Activated CD4-positive, alpha-beta memory T cell treated with anti-CD3 and anti-CD28 coated beads for 36 hours (primary cell): ENCODE data around the gene CDK5. TPM values are rescaled to one million over a fixed set of nuclear protein-coding genes. Genes with fewer than 3 reads are reported as not detected.

ENCODE experiments used
- CTCF ChIA-PET: fragments of 350-600 bp; sonication (Branson Sonifier 250); formaldehyde crosslinking; loops from one replicate; lab custom pipeline; 2021; ENCODE audit warnings: antibody characterized with exemption, inconsistent platforms; lab: Charles Lee
- POLR2A ChIA-PET: fragments of 350-600 bp; sonication (Branson Sonifier 250); formaldehyde crosslinking; loops from one replicate; lab custom pipeline; 2021; ENCODE audit warnings: antibody characterized with exemption; lab: Charles Lee
- DNase-seq: peaks from one replicate; pipeline ENCODE4 v3.0.0-alpha.2; 2020
- H3K27ac Mint-ChIP-seq: one replicate; pipeline ENCODE4 v1.8.0; 2021; ENCODE audit warnings: mixed read lengths
- H3K27me3 Mint-ChIP-seq: one replicate; pipeline ENCODE4 v1.8.0; 2021; ENCODE audit warnings: mixed read lengths
- H3K36me3 Mint-ChIP-seq: one replicate; pipeline ENCODE4 v1.8.0; 2021; ENCODE audit warnings: mixed read lengths
- H3K4me1 Mint-ChIP-seq: one replicate; pipeline ENCODE4 v1.8.0; 2021; ENCODE audit warnings: low read depth, mixed read lengths
- H3K4me3 Mint-ChIP-seq: one replicate; pipeline ENCODE4 v1.8.0; 2021; ENCODE audit warnings: mild to moderate bottlenecking, mixed read lengths
- H3K9me3 Mint-ChIP-seq: one replicate; pipeline ENCODE4 v1.8.0; 2021; ENCODE audit warnings: mixed read lengths
- intact Hi-C: fragments of 100-400 bp; cut with micrococcal nuclease; formaldehyde crosslinking; loops from one replicate; pipeline ENCODE4 v1.15.1; 2023
- total RNA-seq, 2 experiments: library from RNA; stranded (reverse); gene quantifications; one replicate each; pipeline ENCODE4 v1.2.3, GENCODE V29; 2021

Gene CDK5
- 10 to 100 TPM; 12.8 to 14.1 TPM for total RNA-seq

DNA sequence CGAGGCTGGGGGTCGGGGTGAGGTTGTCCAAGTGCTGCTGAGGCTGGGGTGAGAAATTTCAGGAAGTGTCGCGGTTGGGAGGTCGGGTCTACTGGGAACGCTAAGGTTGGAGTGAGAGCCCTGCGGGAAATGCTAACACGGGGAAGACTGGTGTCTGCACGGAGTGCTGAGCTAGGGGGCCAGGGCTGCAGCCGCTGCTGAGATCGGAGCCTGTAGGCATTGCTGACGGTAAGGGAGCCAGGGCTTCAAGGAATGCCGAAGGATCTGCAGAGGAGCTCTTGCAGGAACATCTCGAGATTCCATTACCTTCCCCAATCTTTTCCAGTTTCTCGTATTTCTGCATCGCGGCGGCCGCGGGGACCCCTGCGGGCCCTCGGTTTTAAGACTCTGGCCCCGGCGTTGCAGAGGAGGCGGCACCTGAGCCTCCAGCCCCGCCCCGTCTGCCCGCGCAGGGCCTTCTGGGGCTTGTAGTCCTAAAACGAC lies at the start of gene CDK5:
Gene CDK5 (minus strand): TSS at position 392 of the 483 bp plus-strand sequence. CDS start 49 bp downstream, at position 343.
- CTCF ChIA-PET = no interaction called here
- intact Hi-C loops = loop anchor here (10.0 kb wide), 1 partner anchor 297 kb away; no protein-coding TSS in a partner anchor
- POLR2A ChIA-PET = interaction anchor here (0.5 to 1.0 kb wide), 2 partner anchors 26 to 170 kb away, joined by 3 read pairs; partner anchors contain the start of genes ABCF2 and TMUB1
- no peaks in the 10 kb centered on the region for H3K9me3 Mint-ChIP-seq
- H3K27ac Mint-ChIP-seq = peak within 1 kb of the TSS; percentile 89
- no peak for DNase-seq
- peaks cover 1% of the 10 kb centered on the region for H3K36me3 Mint-ChIP-seq
- no peaks in the 10 kb centered on the region for H3K27me3 Mint-ChIP-seq
- H3K4me1 Mint-ChIP-seq = peaks cover 26% of the 10 kb centered on the region
- H3K4me3 Mint-ChIP-seq = peak within 1 kb of the TSS; percentile 89

DNA sequence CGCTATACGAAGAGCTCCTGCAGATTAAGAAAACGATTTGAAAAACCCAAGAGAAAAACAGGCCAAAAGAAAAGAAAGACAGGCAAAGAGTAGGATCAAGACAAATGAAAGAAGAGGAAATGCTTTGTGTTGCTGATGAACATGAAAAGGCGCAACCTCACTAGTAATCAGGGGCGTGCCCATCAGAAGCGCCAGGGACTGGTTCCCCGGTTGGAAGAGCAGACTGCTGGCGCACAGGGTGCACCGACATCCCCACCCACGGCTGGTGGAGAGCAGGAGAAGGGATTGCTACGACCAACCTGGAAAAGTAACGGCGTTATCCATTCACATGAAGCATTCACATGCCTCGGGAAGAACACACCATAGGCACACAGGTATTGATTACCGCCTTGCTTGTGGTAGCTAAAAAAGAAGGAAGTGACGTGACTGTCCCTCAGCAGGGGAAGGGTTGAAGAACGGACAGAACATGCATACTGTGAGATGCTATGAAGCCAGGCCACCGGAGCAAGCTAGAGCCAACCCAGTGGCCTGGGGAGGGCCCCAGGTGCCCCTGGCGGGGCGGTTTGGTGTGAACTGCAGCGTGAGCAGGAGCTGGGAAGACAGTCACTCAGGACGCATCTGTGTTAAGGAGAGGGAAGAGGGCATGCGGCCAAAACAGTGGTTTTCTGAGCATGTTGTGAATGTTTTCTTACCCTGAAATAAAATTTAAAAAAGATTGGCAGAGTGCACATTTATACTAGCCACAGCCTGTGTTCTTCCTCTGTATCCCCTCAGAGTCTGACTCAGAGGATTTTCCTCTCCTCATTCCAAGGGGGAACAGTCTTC lies 46.9 kb upstream of the CDK5 start:
- DNase-seq = no peak
- no peak overlapping the region for H3K27ac Mint-ChIP-seq
- intact Hi-C loops = no loop called here
- no peaks in the 10 kb centered on the region for H3K27me3 Mint-ChIP-seq
- CTCF ChIA-PET = interaction anchor here (0.8 to 1.0 kb wide), 2 partner anchors 44 to 47 kb away, joined by 3 to 4 read pairs; no protein-coding TSS in a partner anchor
- H3K36me3 Mint-ChIP-seq = no peaks in the 10 kb centered on the region
- no peak overlapping the region for H3K4me3 Mint-ChIP-seq
- POLR2A ChIA-PET = no interaction called here
- no peaks in the 10 kb centered on the region for H3K4me1 Mint-ChIP-seq
- H3K9me3 Mint-ChIP-seq = no peaks in the 10 kb centered on the region

DNA sequence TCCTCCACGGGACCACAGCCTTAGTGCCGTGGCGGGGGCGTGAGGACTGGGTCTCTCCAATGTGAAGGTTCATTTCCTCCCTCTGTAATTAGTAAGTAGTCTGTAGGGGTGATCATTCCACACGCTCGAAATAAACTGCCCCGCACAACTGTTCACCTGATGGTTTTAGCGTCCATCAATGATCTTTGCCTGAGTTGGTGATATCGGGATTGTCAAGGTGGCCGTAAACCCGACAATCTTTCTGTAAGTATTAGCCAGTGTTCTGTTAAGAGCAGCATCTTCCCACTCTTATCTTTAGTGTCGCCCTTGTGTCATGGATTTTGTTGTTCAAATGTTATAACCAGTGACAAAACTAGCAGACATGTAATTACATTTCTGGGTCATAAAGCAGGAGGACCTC lies 46.3 kb upstream of the CDK5 start:
- ChIA-PET POLR2A (no interaction called here), CTCF (no interaction called here)
- no peak overlapping the region for H3K4me3 Mint-ChIP-seq
- no peak overlapping the region for H3K27ac Mint-ChIP-seq
- DNase-seq = no peak
- H3K36me3 Mint-ChIP-seq = no peaks in the 10 kb centered on the region
- no peaks in the 10 kb centered on the region for H3K4me1 Mint-ChIP-seq
- intact Hi-C loops = no loop called here
- H3K27me3 Mint-ChIP-seq = no peaks in the 10 kb centered on the region
- no peaks in the 10 kb centered on the region for H3K9me3 Mint-ChIP-seq

DNA sequence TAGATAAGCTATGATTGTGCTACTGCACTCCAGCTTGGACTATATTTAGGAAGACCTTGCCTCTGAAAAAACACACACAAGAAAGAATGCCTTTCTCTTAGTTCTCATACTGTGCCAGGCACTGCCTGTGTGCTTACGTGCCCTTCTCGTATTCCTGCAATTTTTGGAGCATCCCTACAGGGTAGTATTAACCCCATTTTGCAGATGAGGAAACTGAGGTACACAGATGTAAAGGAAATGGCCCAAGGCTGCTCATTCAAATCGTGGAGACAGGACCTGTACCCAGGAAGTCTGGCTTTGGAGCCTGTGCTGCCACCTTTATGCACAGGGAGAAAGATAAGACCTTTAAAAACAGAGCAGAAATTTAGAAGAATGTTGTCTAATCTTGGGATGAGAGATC lies 45.3 kb upstream of the CDK5 start:
- H3K9me3 Mint-ChIP-seq = no peaks in the 10 kb centered on the region
- no peak overlapping the region for H3K4me3 Mint-ChIP-seq
- H3K27ac Mint-ChIP-seq = no peak overlapping the region
- CTCF ChIA-PET = no interaction called here
- no peaks in the 10 kb centered on the region for H3K36me3 Mint-ChIP-seq
- H3K4me1 Mint-ChIP-seq = no peaks in the 10 kb centered on the region
- intact Hi-C loops = no loop called here
- no peak for DNase-seq
- POLR2A ChIA-PET = no interaction called here
- H3K27me3 Mint-ChIP-seq = no peaks in the 10 kb centered on the region

DNA sequence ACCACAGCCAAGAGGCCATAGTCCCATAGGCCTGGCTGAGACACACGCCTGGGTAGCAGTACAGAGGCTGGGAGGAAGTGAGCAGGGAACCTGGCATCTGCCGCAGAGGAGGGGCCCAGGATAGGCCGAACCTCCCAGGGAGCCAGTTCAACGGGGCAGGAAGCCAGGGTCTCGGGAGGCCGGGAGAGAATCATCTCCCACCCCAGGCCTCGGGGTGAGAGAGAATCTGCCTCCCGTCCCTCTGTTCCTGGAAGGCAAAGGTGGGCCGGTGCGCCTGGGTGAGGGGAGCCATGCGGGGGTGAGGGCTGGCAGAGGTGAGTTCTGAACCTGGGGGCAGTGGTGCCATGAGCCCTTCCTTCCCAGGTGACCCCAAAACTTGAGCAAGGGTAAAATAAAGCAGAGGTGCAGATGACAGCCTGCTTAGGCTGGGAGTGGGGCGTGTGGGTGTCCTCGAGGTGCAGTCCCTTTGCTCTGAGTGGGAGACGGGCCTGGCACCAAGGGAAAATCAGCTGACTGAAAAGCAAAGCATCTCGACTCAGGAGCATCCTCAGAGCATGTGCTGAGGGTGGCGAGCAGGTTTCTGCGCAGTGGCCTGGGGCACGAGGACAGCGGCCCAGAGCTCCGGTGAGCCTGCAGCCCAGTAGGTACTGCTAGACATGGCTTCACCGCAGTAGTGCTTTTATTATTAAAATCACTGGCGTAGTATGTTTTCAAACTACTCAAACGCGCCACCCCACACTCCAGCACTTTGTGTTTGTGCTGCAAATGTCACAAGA lies 44.1 kb upstream of the CDK5 start:
- H3K27me3 Mint-ChIP-seq = no peaks in the 10 kb centered on the region
- H3K4me1 Mint-ChIP-seq = no peaks in the 10 kb centered on the region
- DNase-seq = no peak
- no peak overlapping the region for H3K27ac Mint-ChIP-seq
- no peak overlapping the region for H3K4me3 Mint-ChIP-seq
- ChIA-PET POLR2A (no interaction called here), CTCF (interaction anchor here (0.8 to 1.3 kb wide), 2 partner anchors 9 to 22 kb away, joined by 3 to 4 read pairs; no protein-coding TSS in a partner anchor)
- H3K9me3 Mint-ChIP-seq = no peaks in the 10 kb centered on the region
- H3K36me3 Mint-ChIP-seq = no peaks in the 10 kb centered on the region
- intact Hi-C loops = no loop called here

DNA sequence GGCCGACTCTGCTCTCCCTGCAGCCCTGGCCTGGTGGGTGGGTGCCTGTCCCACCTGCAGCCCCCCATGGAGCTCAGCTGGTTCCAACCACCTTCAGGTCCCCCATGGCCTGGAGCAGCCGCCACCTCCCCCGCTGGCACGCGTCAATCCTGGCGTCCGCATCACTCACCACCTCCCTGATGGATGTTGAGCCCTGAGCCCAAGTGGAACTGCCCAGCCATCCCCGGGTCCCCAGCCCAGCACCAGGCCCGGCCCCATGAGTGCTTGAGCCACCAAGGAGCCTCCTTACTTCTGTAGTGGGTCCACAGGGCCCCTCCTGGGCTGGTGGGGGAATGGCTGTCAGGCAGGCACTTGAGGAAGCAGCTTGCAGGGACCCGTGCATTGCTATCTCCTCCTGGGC lies 43.2 kb upstream of the CDK5 start:
- ChIA-PET CTCF (interaction anchor here (1.3 kb wide), 1 partner anchor 10 kb away, joined by 4 read pairs; no protein-coding TSS in a partner anchor), POLR2A (no interaction called here)
- H3K27me3 Mint-ChIP-seq = no peaks in the 10 kb centered on the region
- intact Hi-C loops = no loop called here
- H3K4me3 Mint-ChIP-seq = no peak overlapping the region
- peaks cover 3% of the 10 kb centered on the region for H3K4me1 Mint-ChIP-seq
- no peak for DNase-seq
- H3K36me3 Mint-ChIP-seq = no peaks in the 10 kb centered on the region
- H3K9me3 Mint-ChIP-seq = no peaks in the 10 kb centered on the region
- no peak overlapping the region for H3K27ac Mint-ChIP-seq

DNA sequence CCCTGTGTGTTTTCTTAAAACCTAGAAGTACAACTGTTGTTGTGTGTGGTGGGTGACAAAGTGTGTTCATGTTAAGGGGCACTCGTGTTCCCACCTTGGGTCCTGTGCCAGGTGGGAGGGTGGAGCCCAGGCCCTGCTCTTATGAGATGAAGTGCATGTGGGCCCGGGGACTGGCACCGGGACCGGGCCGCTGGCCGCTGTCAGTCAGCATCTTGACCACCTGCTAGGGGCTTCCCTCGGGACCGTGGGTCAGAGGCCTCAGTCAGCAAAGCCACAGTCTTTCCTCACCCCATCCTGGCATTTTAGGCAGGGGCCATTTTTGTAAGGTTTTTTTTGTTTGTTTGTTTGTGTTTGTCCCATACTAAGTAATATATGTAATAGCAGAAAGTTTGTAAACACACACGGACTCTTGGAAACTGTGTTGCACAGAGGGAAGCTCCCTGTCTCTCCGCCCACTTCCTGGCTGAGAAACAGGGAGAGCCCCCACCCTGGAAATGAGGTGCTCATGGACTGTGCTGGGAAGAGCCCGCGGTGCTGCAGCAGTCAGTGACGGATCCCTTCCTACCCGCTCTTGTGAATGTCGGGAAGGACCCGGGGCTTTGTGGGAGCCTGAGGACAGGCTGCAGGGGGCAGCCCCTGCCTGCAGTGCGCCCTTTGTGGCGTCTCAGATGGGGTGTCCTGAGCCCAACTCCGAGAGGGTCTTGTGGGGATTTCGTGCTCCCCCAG lies 42.0 kb upstream of the CDK5 start:
- Mint-ChIP-seq H3K27ac (no peak overlapping the region), H3K4me1 (peaks cover 5% of the 10 kb centered on the region), H3K36me3 (no peaks in the 10 kb centered on the region), H3K9me3 (no peaks in the 10 kb centered on the region), H3K4me3 (no peak overlapping the region), H3K27me3 (no peaks in the 10 kb centered on the region)
- CTCF ChIA-PET = interaction anchor here (0.7 kb wide), 1 partner anchor 11 kb away, joined by 3 read pairs; no protein-coding TSS in a partner anchor
- intact Hi-C loops = no loop called here
- POLR2A ChIA-PET = no interaction called here
- no peak for DNase-seq

DNA sequence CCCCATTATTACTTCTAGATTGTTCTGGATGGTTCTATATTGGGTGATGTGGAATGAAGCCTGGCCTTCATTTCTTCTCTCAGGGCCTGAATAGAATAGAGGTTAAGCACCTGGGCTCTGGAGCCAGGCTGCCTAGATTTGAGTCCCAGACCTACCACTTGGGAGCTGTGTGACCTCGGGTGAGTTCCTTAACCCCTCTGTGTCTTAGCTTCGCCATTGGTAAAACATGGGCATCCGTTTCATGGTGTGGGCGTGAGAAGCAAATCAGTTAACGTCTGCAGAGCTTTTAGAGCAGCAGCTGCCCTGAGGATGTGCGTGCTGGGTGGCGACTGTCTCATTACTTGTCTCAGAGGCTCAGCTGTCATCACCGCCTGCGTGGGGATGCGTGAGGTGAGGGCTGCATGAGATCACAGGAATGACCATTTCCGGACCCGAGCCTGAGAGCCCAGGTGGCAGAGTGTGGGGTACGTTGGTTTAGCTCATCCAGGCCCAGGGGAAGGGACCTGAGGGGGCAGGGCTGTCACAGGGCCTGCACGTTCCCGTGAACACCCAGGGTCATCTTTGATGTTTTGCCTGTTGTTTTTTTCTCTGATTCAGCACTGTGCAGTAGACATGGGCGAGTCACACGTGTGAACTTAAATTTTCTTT lies 38.3 kb upstream of the CDK5 start:
- Mint-ChIP-seq H3K4me3 (peak overlapping the region; percentile 36), H3K4me1 (peaks cover 11% of the 10 kb centered on the region), H3K9me3 (no peaks in the 10 kb centered on the region), H3K36me3 (no peaks in the 10 kb centered on the region), H3K27ac (peak overlapping the region; percentile 64), H3K27me3 (no peaks in the 10 kb centered on the region)
- ChIA-PET CTCF (interaction anchor here (2.6 to 4.4 kb wide), 2 partner anchors 15 to 28 kb away, joined by 14 to 15 read pairs; no protein-coding TSS in a partner anchor), POLR2A (interaction anchor here (1.3 kb wide), 1 partner anchor 8 kb away, joined by 4 read pairs; no protein-coding TSS in a partner anchor)
- peak; percentile 56 for DNase-seq
- intact Hi-C loops = no loop called here

DNA sequence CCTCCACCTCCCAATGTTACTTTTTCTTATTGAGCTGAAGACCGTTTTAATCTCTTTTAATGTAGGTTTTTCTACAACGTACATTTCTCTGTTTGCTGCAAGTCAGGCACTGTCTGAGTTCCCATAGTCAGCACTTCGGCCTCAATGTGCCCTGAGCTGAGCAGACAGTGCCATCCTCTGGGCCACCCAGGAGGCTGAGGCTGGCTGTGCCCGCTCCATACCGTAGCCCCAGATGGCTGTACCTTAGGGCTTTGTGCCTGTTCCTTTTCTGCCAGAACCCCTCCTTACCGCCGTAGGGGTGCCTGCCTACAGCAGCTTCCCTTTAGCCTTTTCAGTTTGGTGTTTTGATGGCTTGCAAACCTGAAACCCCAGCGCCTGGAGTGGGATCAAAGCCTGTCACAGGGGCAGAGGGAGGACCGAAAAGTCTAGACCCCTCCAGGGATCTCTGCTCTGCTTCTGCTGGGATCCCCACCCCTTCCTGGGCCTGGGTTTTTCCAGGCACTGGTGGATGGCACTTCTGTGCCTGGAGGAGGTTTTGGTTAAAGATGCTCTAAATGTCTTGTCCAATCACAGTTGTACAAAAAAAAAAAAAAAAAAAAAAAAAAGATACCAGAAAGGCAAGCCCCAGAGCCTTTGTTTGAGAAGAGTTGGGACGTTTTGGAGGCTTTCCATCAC lies 37.6 kb upstream of the CDK5 start:
- ChIA-PET CTCF (interaction anchor here (0.9 to 4.4 kb wide), 5 partner anchors 13 to 71 kb away, joined by 3 to 15 read pairs (median 5); no protein-coding TSS in a partner anchor), POLR2A (no interaction called here)
- Mint-ChIP-seq H3K4me3 (no peak overlapping the region), H3K27ac (no peak overlapping the region), H3K36me3 (no peaks in the 10 kb centered on the region), H3K9me3 (no peaks in the 10 kb centered on the region), H3K4me1 (peaks cover 11% of the 10 kb centered on the region), H3K27me3 (no peaks in the 10 kb centered on the region)
- DNase-seq = no peak
- intact Hi-C loops = no loop called here

DNA sequence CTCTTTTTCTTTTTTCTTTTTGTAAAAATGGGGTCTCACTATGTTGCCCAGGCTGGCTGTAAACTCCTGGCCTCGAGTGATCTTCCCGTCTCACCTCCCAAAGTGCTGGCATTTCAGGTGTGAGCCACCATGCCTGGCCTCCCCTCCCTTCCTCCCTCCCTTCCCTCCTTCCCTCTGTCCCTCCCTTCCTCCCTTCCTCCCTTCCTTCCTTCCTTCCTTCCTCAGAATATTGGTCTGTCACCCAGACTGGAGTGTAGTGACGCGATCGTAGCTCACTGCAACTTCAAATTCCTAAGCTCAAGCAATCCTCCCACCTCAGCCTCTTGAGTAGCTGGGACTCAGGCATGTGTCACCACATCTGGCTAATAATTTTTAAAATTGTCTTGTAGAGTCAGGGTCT lies 37.0 kb upstream of the CDK5 start:
- Mint-ChIP-seq H3K27me3 (no peaks in the 10 kb centered on the region), H3K36me3 (no peaks in the 10 kb centered on the region), H3K4me3 (no peak overlapping the region), H3K4me1 (peaks cover 13% of the 10 kb centered on the region), H3K27ac (no peak overlapping the region), H3K9me3 (no peaks in the 10 kb centered on the region)
- DNase-seq = no peak
- intact Hi-C loops = no loop called here
- POLR2A ChIA-PET = no interaction called here
- CTCF ChIA-PET = interaction anchor here (0.7 to 4.4 kb wide), 6 partner anchors 13 to 77 kb away, joined by 3 to 15 read pairs (median 4); no protein-coding TSS in a partner anchor
